Omental fat pad (tissue), 4 donors: Measurements from ENCODE around the gene TBK1. TPM values are rescaled to one million over a fixed set of nuclear protein-coding genes. Genes with fewer than 3 reads are reported as not detected.
A peak's percentile ranks its signal among the peaks of the same experiment; 100 is the strongest.
"Not testable (repeated sequence)": the region's sequence is repeated elsewhere in the genome, so short reads cannot be mapped to it uniquely, and the experiment has no call there.

Experiments used
- ATAC-seq: fragments of 150-250 bp; one replicate; pipeline ENCODE4 v1.9.1; 2016; ENCODE audit warnings: mild to moderate bottlenecking, moderate library complexity; ENCODE audit not compliant: low FRiP score
- DNase-seq: peaks from one replicate; pipeline ENCODE4 v3.0.0-alpha.2; 2019; ENCODE audit warnings: low spot score
- CTCF ChIP-seq, 3 donors: fragments of 450-650 bp; IDR thresholded peaks; one replicate each; pipeline ENCODE4 v1.5.1; 2016 to 2017; ENCODE audit warnings: antibody characterized with exemption in 3 of 3, mild to moderate bottlenecking in 3 of 3, moderate library complexity in 2 of 3
- total RNA-seq, 4 donors: library from RNA; depleted of rRNA; stranded (reverse); fragments of >200 nt; gene quantifications; one replicate each; pipeline ENCODE4 v1.1.0, GENCODE V29; 2016

TBK1 gene
- total RNA-seq, 4 donors from 2014 or later, result 20.4 to 33.9 (median 27.4) TPM

- no peak for DNase-seq
- ATAC-seq, result no peak
- no peak for TF ChIP-seq CTCF (IDR thresholded peaks at IDR 0.05)
These were observed 82.8 kb downstream of the TBK1 start for GRCh38 chr12:64534672-64535199.

- TF ChIP-seq CTCF (IDR thresholded peaks at IDR 0.05), result no peak
- DNase-seq, result no peak
- no peak for ATAC-seq
These were observed 86.2 kb downstream of the TBK1 start for GRCh38 chr12:64538121-64538520.

GRCh38 chr12:64542409-64543047 lies 90.6 kb downstream of the TBK1 start:
- peak; percentile 68 for ATAC-seq
- not testable (repeated sequence) for DNase-seq

DNA sequence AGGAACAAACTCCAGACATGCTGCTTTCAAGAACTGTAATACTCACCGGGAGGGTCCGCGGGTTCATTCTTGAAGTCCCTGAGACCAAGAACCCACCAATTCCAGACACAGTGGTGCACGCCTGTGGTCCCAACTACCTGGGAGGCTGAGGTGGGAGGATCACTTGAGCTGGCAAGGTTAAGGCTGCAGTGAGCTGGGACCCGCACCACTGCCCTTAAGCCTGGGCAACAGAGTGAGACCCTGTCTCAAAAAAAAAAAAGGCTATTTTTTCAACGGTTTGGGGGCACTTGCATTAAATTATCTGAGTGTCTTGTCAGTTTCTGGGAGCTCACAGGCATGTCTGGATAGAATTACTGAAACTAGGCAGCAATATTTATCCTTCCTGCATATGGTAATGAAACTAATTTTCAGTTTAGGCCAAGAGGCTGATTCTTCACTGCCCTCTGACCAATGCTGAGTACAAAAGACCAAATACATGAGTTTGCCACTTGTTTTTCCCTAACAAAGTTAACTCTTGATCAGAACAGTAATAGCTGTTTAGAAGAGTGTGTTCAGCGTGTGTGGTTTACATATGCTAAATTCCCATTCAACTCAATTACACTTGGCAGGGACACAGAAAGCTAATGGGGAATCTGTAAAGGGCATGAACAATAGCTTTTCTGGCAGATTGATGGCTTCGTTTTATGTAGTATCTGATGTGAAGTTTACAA lies 92.6 kb downstream of the TBK1 start:
- TF ChIP-seq CTCF (IDR thresholded peaks at IDR 0.05), result no peak
- ATAC-seq, result no peak
- DNase-seq, result no peak

DNA sequence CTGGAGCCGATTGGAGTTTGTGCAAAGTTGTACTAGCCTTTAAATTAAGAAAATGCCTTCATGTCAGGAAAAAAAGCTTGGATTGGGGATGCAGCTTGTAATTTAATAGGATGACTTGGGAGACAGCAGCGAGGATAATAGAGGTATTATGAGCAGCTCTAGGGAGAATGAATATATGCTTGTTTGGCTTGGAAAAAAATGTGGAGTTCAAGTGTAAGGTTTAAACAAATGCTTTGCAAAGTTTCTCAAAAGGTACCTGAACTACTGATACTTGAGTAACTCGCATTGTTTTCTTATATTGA lies 93.1 kb downstream of the TBK1 start:
- ATAC-seq (no peak), DNase-seq (no peak)
- no peak for TF ChIP-seq CTCF (IDR thresholded peaks at IDR 0.05)

GRCh38 chr12:64549108-64549507 lies 97.2 kb downstream of the TBK1 start:
- ATAC-seq, result no peak

GRCh38 chr12:64550755-64551154 lies 98.8 kb downstream of the TBK1 start:
- no peak for ATAC-seq

More at GRCh38 chr12:64549108-64549507, 97.2 kb downstream of the TBK1 start:
- DNase-seq, result no peak
- TF ChIP-seq CTCF (IDR thresholded peaks at IDR 0.05), result no peak

More at GRCh38 chr12:64550755-64551154, 98.8 kb downstream of the TBK1 start:
- DNase-seq, result no peak
- TF ChIP-seq CTCF (IDR thresholded peaks at IDR 0.05), result no peak
